Fibroblast of lung (primary cell): ENCODE measurements around the gene FAM78A.

ENCODE experiments used
- CTCF ChIP-seq, 2 donors: IDR thresholded peaks in 1 of 2; conservative IDR thresholded peaks in 1 of 2; 1 replicate in 1 of 2; 2 replicates in 1 of 2; pipeline ENCODE4 v1.5.1; 2011 to 2012; ENCODE audit warnings: low read length in 2 of 2, control low read depth in 1 of 2, inconsistent platforms in 1 of 2, low read depth in 1 of 2, mild to moderate bottlenecking in 1 of 2
- EZH2 ChIP-seq: IDR thresholded peaks from 2 replicates; pipeline ENCODE4 v1.5.1; 2012; ENCODE audit warnings: low read length, control low read depth, mild to moderate bottlenecking; ENCODE audit errors: missing control alignments

DNA sequence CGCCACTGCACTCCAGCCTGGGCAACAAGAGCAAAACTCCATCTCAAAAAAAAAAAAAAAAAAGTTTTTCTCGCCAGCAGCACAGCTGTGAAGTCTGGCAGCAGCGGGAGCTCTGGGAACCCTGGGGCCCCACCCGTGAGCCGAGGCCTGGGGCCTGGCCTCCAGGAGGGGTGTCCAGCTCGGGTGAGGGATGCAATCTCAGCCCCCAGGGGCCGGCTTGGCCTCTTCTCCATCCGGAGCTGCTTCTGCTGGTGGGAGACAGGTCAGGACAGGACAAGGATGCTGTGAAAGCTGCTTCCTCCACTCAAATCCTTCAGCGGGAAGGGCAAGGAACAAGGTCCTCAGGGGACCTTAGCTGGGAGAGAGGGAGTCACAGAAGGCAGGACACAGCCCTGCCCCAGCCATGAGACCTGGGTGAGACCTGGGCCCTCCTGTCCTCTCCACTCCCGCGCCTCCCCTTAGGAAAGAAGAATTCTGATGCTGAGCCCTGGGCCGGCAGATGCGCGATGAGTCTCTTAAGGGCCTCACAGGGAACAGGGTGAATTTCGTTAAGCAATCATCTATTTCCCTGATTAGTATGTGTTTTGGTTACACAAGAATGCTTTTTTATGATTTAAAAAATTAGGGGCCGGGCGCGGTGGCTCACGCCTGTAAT, 43.8 kb upstream of the FAM78A start:
- TF ChIP-seq CTCF (conservative IDR thresholded peaks at IDR 0.05 in 1 of 2, IDR thresholded peaks at IDR 0.05 in 1 of 2; ENCODE audit: low read depth in 1 of 2, low read length in 2 of 2) (no peak), EZH2 (no peak)
